Stimulated activated CD8-positive, alpha-beta memory T cell treated with anti-CD3 and anti-CD28 coated beads, Interleukin-15, amount 100 ng/mL, for 24 hours (primary cell): ENCODE data around the gene NUP107.

Source experiments
- DNase-seq: peaks from one replicate; pipeline ENCODE4 v3.0.0-alpha.2; 2020; ENCODE audit warnings: low read depth

The NUP107 gene

GRCh38 chr12:68775121-68775630 lies 88.4 kb downstream of the NUP107 start:
- DNase-seq: no peak

GRCh38 chr12:68776976-68777610 lies 90.3 kb downstream of the NUP107 start:
- DNase-seq: no peak

GRCh38 chr12:68779280-68779679 lies 92.5 kb downstream of the NUP107 start:
- no peak for DNase-seq

DNA sequence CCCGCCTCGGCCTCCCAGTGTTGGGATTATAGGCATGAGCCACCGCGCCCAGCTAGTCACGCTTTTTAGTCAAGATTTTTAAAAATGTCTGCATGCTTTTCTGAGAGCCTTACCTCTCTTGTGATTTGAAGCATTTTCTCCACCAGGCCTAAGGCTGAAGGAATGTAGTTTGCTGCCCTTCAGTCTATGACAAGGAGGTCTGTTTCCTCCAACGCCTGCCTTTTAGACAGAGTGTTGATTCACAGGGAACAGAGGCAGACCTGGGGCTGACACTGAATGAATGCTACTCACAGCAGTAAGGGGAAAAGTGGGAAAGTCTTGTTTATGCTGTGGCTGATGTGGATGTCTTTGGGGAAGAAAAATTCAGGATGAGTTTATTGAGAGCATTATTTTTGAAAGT lies 94.0 kb downstream of the NUP107 start:
- no peak for DNase-seq

DNA sequence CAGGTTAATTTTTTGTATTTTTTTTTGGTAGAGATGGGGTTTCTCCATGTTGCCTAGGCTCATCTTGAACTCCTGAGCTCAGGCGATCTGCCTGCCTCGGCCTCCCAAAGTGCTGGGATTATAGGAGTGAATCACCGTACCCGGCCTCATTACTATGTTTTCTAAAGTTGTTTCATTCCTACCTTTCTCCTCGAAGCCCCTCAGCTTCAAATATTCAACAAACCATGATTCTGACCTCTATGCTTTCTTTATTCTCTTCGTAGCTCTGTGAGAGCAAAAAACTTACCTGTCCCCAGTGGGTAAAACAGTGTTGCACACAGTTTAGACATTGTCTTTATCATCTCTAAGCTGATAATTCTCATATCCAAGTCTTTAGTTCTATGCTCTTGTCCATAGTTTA lies 95.0 kb downstream of the NUP107 start:
- DNase-seq: no peak

DNA sequence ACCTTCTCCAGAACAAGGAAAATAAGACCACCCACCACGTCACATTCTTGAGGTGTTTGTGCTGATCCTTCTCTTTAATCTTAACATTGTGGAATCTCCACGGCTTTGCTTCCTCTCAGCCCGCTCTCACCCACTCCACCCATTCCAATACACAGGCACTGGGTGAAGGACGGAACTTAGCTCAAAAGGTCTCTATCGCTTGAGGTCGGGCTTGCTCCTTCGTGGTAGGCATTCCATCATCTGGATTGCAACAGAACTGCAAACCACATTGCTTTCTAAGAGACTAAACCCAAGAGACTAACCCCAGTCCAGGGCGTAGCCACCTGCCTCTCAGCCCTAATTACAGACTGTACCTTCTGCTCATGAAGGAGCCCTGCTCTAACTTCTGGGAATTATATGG lies 97.2 kb downstream of the NUP107 start:
- DNase-seq: no peak

DNA sequence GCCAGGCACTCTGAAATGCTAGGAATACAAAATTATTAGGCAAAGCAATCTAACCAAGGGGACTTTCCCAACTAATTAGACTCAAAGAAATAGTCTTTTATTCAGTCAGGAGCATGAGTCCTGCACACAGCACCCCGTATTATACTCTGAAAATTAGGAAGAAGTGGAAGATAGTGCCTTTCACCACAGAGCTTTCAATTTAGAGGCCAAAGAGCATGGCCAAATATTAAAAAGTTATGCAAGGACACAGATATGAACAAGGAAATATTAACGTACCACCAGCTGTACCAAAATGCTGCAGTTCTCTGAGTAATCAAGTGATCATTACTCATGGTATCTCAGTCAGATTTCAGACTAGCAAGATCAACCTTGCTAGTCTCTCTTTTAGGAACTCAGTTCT lies 98.6 kb downstream of the NUP107 start:
- DNase-seq: no peak

DNA sequence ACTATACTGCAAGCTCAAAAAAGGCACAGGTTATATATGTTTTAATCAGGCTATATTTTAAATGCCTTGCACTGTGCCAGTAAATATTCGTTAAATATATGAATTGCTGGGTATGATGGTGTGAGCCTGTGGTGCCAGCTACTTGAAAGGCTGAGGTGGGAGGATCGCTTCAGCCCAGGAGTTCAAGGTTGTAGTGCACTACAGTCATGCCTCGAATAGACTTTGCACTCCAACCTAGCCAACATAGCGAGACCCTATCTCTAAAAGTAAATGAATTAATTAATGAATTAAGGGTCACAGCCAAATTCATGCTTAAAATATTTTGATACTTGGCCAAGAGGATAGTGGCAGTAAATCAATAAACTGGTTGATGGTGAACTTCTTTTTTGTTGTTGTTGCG lies 99.0 kb downstream of the NUP107 start:
- no peak for DNase-seq

- DNase-seq: no peak
These were observed 100.2 kb downstream of the NUP107 start for GRCh38 chr12:68786929-68787328.

DNA sequence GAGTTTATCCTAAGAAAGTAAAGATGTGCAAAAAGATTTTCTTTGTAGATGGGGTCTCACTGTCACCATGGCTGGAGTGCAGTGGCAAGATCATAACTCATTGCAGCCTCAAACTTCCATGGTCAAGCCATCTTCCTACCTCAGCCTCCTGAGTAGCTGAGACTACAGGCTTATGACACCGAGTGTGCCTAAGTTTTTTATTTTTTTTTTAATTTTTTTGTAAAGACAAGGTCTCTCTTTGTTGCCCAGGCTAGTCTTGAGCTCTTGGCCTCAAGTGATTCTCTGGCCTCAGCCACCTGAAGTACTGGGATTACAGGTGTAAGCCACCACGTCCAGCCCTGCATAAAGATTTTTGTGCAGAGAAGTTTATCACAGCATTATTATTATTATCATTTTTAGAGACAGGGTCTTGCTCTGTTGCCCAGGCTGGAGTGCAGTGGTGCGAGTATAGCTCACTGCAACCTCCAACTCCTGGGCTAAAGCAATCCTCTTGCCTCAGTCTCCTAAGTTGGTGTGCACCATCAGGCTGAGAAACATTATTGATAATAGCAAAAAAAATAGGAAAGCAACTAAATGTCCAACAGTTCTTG lies 101.9 kb downstream of the NUP107 start:
- no peak for DNase-seq

- DNase-seq: no peak
These were observed 102.5 kb downstream of the NUP107 start for GRCh38 chr12:68789144-68789878.

- DNase-seq: no peak
These were observed 103.5 kb downstream of the NUP107 start for GRCh38 chr12:68790081-68790951.

GRCh38 chr12:68790952-68791234 lies 104.1 kb downstream of the NUP107 start:
- DNase-seq: no peak

- no peak for DNase-seq
These were observed 105.2 kb downstream of the NUP107 start for GRCh38 chr12:68791897-68792481.

- no peak for DNase-seq
These were observed 106.2 kb downstream of the NUP107 start for GRCh38 chr12:68792952-68793351.

DNA sequence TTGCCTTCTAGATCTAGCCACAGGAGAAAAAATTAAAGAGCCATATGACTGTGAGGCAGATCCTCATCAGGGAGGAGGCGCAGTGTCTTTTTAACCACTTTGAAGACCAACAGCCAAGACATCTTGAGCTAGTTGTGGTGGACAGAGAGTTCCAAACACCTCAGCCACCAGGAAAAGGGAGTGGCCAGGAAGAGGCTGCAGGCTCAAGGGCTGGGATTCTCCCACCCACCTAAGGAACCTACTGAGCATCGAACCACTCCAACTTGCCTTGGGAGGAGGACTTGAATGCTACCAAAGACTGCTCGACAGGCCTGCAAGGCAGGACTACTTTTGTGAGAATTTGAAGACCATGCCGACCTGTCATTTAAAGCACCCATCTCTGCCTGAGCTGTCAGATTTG lies 106.7 kb downstream of the NUP107 start:
- DNase-seq: no peak

- DNase-seq: no peak
These were observed 107.3 kb downstream of the NUP107 start for GRCh38 chr12:68793975-68794652.

DNA sequence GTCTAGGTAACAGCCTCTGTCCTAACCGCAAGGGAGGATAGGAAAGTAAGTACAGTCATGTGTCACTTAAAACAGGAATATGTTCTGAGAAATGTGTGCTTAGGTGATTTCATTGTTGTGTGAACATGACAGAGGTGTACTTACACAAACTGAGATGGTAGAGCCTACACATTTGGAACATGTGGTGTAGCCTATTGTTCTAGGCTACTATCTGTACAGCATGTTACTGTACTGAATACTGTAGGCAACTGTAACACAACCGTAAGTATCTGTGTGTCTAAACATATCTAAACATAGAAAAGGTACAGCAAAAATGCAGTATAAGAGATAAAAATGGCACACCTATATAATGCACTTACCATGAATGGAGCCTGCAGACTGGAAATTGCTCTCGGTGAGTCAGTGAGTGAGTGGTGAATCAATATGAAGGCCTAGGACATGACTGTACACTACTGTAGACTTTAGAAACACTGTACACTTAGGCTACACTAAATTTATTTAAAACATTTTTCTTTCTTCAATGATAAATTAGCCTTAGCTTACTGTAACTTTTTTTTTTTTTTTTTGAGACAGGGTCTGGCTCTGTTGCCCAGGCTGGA lies 108.0 kb downstream of the NUP107 start:
- DNase-seq: no peak
